Tibial artery (tissue), 4 donors: ENCODE measurements around the gene SLC1A7.
A peak's percentile ranks its signal among the peaks of the same experiment; 100 is the strongest.

ENCODE experiments used
- DNase-seq, 2 donors: peaks; one replicate each; pipeline ENCODE4 v3.0.0-alpha.2; 2019
- H3K27ac ChIP-seq, 2 donors: fragments of 200-600 bp; sonication (generic) in 1 of 2; 1 replicate in 1 of 2; 2 replicates in 1 of 2; pipeline ENCODE4 v1.5.1; 2018 to 2019; ENCODE audit warnings: mild to moderate bottlenecking in 1 of 2
- H3K27me3 ChIP-seq, 2 donors: fragments of 200-600 bp; sonication (generic) in 1 of 2; one replicate each; pipeline versions ENCODE4 v1.5.1 to v1.6.0; 2016 to 2019
- H3K36me3 ChIP-seq, 3 donors: fragments of 200-600 bp; sonication (generic) in 2 of 3; one replicate each; pipeline ENCODE4 v1.5.1; 2016 to 2019; ENCODE audit warnings: mild to moderate bottlenecking in 2 of 3
- H3K4me1 ChIP-seq, 4 donors: fragments of 200-600 bp; sonication (generic) in 2 of 4; 1 replicate in 3 of 4; 2 replicates in 1 of 4; pipeline ENCODE4 v1.5.1; 2016 to 2019
- H3K4me3 ChIP-seq, 2 donors: fragments of 200-600 bp; sonication (generic) in 1 of 2; 1 replicate in 1 of 2; 2 replicates in 1 of 2; pipeline ENCODE4 v1.5.1; 2018 to 2019; ENCODE audit warnings: mild to moderate bottlenecking in 2 of 2
- H3K9me3 ChIP-seq, 3 donors: fragments of 200-600 bp; sonication (generic) in 1 of 3; one replicate each; pipeline ENCODE4 v1.5.1; 2016 to 2019
- CTCF ChIP-seq, 2 experiments: fragments of 200-600 bp in 1 of 2; fragments of 450-650 bp in 1 of 2; IDR thresholded peaks; one replicate each; pipeline ENCODE4 v1.5.1; 2017 to 2019; ENCODE audit warnings: antibody characterized with exemption in 2 of 2, mild to moderate bottlenecking in 1 of 2, moderate library complexity in 1 of 2
- intact Hi-C: fragments of 100-400 bp; cut with DNase I; formaldehyde crosslinking; loops from one replicate; pipeline ENCODE4 v1.15.0; 2023; ENCODE audit warnings: low total_unique reads

SLC1A7 gene

GRCh38 chr1:53063744-53064515 is 78.5 kb downstream of the SLC1A7 start:
- no peaks in the 10 kb centered on the region for H3K9me3 ChIP-seq
- peak in 1 of 2 donors; percentile 17 for DNase-seq
- peaks cover 0 to 23% (median 21%) of the 10 kb centered on the region in 4 donors for H3K4me1 ChIP-seq
- H3K36me3 ChIP-seq: no peaks in the 10 kb centered on the region
- peaks cover 0 to 8% of the 10 kb centered on the region in 2 donors for H3K27me3 ChIP-seq
- H3K27ac ChIP-seq: no peak overlapping the region
- intact Hi-C loops: no loop called here
- TF ChIP-seq CTCF (IDR thresholded peaks at IDR 0.05): no peak
- H3K4me3 ChIP-seq: peak overlapping the region; percentile 64 to 70

- Histone ChIP-seq H3K9me3 (no peaks in the 10 kb centered on the region), H3K4me3 (peak overlapping the region; percentile 64 to 70), H3K4me1 (peaks cover 0 to 25% (median 22%) of the 10 kb centered on the region in 4 donors), H3K27me3 (peaks cover 0 to 8% of the 10 kb centered on the region in 2 donors), H3K36me3 (no peaks in the 10 kb centered on the region), H3K27ac (peak overlapping the region; percentile 68 to 72)
- TF ChIP-seq CTCF (IDR thresholded peaks at IDR 0.05): no peak
- DNase-seq: peak in 1 of 2 donors; percentile 65
- intact Hi-C loops: no loop called here
Observed at GRCh38 chr1:53062708-53063591, 79.5 kb downstream of the SLC1A7 start.

- no peaks in the 10 kb centered on the region for H3K9me3 ChIP-seq
- H3K36me3 ChIP-seq: no peaks in the 10 kb centered on the region
- peak; percentile 67 to 77 for DNase-seq
- peak within 1 kb of the TSS; percentile 68 to 72 for H3K27ac ChIP-seq
- H3K4me1 ChIP-seq: peaks cover 0 to 25% (median 22%) of the 10 kb centered on the region in 4 donors
- no peak for TF ChIP-seq CTCF (IDR thresholded peaks at IDR 0.05)
- H3K4me3 ChIP-seq: peak within 1 kb of the TSS; percentile 64 to 70
- peaks cover 0 to 8% of the 10 kb centered on the region in 2 donors for H3K27me3 ChIP-seq
- intact Hi-C loops: no loop called here
Observed at GRCh38 chr1:53061859-53062707, 80.4 kb downstream of the SLC1A7 start, which contains the start of gene PODN. PODN (plus strand) TSS chr1:53062213; CDS start chr1:53069856, 7,643 bp downstream.

- H3K9me3 ChIP-seq: no peaks in the 10 kb centered on the region
- H3K27me3 ChIP-seq: peaks cover 0 to 8% of the 10 kb centered on the region in 2 donors
- intact Hi-C loops: no loop called here
- DNase-seq: peak; percentile 76 to 84
- H3K27ac ChIP-seq: peak overlapping the region; percentile 68 to 72
- peaks cover 0 to 25% (median 22%) of the 10 kb centered on the region in 4 donors for H3K4me1 ChIP-seq
- no peaks in the 10 kb centered on the region for H3K36me3 ChIP-seq
- no peak for TF ChIP-seq CTCF (IDR thresholded peaks at IDR 0.05)
- peak overlapping the region; percentile 64 to 70 for H3K4me3 ChIP-seq
Observed at GRCh38 chr1:53061123-53061858, 81.1 kb downstream of the SLC1A7 start.
